Sciatic nerve (tissue), 2 donors: ENCODE data around the gene EPPIN. TPM values are rescaled to one million over a fixed set of nuclear protein-coding genes. Genes with fewer than 3 reads are reported as not detected.

Experiments
- ATAC-seq: fragments of 200-7000 bp; cut with Tn5 transposase; one replicate; pipeline ENCODE4 v1.9.1; 2020; ENCODE audit warnings: mild to moderate bottlenecking, moderate library complexity
- DNase-seq: peaks from one replicate; pipeline ENCODE4 v3.0.0-alpha.2; 2020; ENCODE audit warnings: low spot score
- intact Hi-C: fragments of 100-400 bp; cut with DNase I; formaldehyde crosslinking; loops from one replicate; pipeline ENCODE4 v1.14.2; 2022
- total RNA-seq: library from RNA; stranded (reverse); fragmentation: NEBNext Ultra II Directional; extraction: Animal tissue kit (Norgen Biotek cat#: 25700); gene quantifications from one replicate; pipeline ENCODE4 v1.2.1, GENCODE V29; 2021
- donor health status: DM: no; HTN: no; CAD: no.
- donor health status: DM: no; HTN: no; CAD: no.

The EPPIN gene
- total RNA-seq, 1 donor from 2014 or later = not detected

GRCh38 chr20:45496166-45496565 is 51.0 kb downstream of the EPPIN start:
- ATAC-seq (no peak), DNase-seq (no peak)
- intact Hi-C loops = no loop called here

- ATAC-seq = no peak
- no peak for DNase-seq
- intact Hi-C loops = no loop called here
Observed at GRCh38 chr20:45495501-45495941, 51.7 kb downstream of the EPPIN start.

Other genes with a start within 250 kb of the EPPIN start
- not detected for gene RBPJL, start 240.6 kb downstream of the EPPIN start, total RNA-seq
- 0.22 TPM for gene MATN4, start 239.1 kb downstream of the EPPIN start, total RNA-seq
- 77.7 TPM for gene SDC4, start 199.0 kb downstream of the EPPIN start, total RNA-seq
- 24.0 TPM for gene SYS1, start 184.2 kb downstream of the EPPIN start, total RNA-seq
- not detected for gene TP53TG5, start 169.1 kb downstream of the EPPIN start, total RNA-seq
- gene DBNDD2, start 139.1 kb downstream of the EPPIN start, total RNA-seq = 49.0 TPM
- 67.4 TPM for gene PIGT, start 131.3 kb downstream of the EPPIN start, total RNA-seq
- 4.1 TPM for gene WFDC2, start 77.6 kb downstream of the EPPIN start, total RNA-seq
- not detected for gene SPINT3, start 31.8 kb downstream of the EPPIN start, total RNA-seq
- not detected for gene WFDC6, start 7.9 kb downstream of the EPPIN start, total RNA-seq
- gene WFDC8, start 31.9 kb upstream of the EPPIN start, total RNA-seq = not detected
- gene WFDC10A, start 82.3 kb upstream of the EPPIN start, total RNA-seq = not detected
- gene WFDC9, start 83.9 kb upstream of the EPPIN start, total RNA-seq = not detected
- gene WFDC11, start 122.8 kb upstream of the EPPIN start, total RNA-seq = not detected
- not detected for gene WFDC13, start 154.6 kb upstream of the EPPIN start, total RNA-seq
- gene WFDC10B, start 157.6 kb upstream of the EPPIN start, total RNA-seq = not detected
- gene SPINT4, start 174.9 kb upstream of the EPPIN start, total RNA-seq = not detected
- 1.5 TPM for gene WFDC3, start 244.5 kb upstream of the EPPIN start, total RNA-seq
- gene DNTTIP1, start 244.6 kb upstream of the EPPIN start, total RNA-seq = 20.5 TPM